HCT116 (cell line): ENCODE measurements around the gene DTX1.

Source experiments
- EZH2 ChIP-seq: fragments of 200-600 bp; sonication (generic); IDR thresholded peaks from 2 replicates; pipeline ENCODE4 v1.6.1; 2017; ENCODE audit warnings: antibody characterized with exemption, mixed run types
- JUND ChIP-seq: IDR thresholded peaks from 2 replicates; pipeline ENCODE4 v1.6.1; 2012
- POLR2A ChIP-seq: IDR thresholded peaks from 2 replicates; pipeline ENCODE4 v1.7.0; 2011; ENCODE audit warnings: borderline replicate concordance; ENCODE audit not compliant: insufficient read depth, insufficient read length; ENCODE audit errors: extremely low read depth
- POLR2AphosphoS5 ChIP-seq: IDR thresholded peaks from 2 replicates; pipeline ENCODE4 v1.6.1; 2011; ENCODE audit warnings: mild to moderate bottlenecking, low read depth, low read length, moderate library complexity
- RAD21 ChIP-seq: IDR thresholded peaks from 2 replicates; pipeline ENCODE4 v1.6.1; 2012; ENCODE audit warnings: low read depth, mild to moderate bottlenecking
- SIN3A ChIP-seq: IDR thresholded peaks from 2 replicates; pipeline ENCODE4 v1.6.1; 2012; ENCODE audit warnings: low read depth
- TCF7L2 ChIP-seq: IDR thresholded peaks from 2 replicates; pipeline ENCODE4 v1.7.0; 2011; ENCODE audit warnings: borderline replicate concordance, inconsistent platforms; ENCODE audit not compliant: insufficient read depth, insufficient read length; ENCODE audit errors: extremely low read depth
- YY1 ChIP-seq: IDR thresholded peaks from 2 replicates; pipeline ENCODE4 v1.6.1; 2011; ENCODE audit warnings: low read length, low read depth, moderate library complexity, mild to moderate bottlenecking; ENCODE audit not compliant: insufficient replicate concordance; ENCODE audit errors: extremely low read depth
- ZFX ChIP-seq: fragments of 450-650 bp; IDR thresholded peaks from 2 replicates; pipeline ENCODE4 v1.6.1; 2017
- TF ChIP-seq, protein P1 (sequence below), 3 experiments: fragments of 200-600 bp in 1 of 3; sonication (generic) in 1 of 3; IDR thresholded peaks in 2 of 3; conservative IDR thresholded peaks in 1 of 3; 2 replicates each; pipeline ENCODE4 v1.5.1; 2012 to 2017; ENCODE audit warnings: low read depth in 2 of 3, low read length in 2 of 3, antibody characterized with exemption in 1 of 3, borderline replicate concordance in 1 of 3, control low read depth in 1 of 3, mild to moderate bottlenecking in 1 of 3, mixed read lengths in 1 of 3, mixed run types in 1 of 3, moderate library complexity in 1 of 3; ENCODE audit not compliant: insufficient read depth in 1 of 3
- TF ChIP-seq, protein P2 (sequence below): IDR thresholded peaks from 2 replicates; pipeline ENCODE4 v1.6.1; 2012; ENCODE audit warnings: low read depth

DNA sequence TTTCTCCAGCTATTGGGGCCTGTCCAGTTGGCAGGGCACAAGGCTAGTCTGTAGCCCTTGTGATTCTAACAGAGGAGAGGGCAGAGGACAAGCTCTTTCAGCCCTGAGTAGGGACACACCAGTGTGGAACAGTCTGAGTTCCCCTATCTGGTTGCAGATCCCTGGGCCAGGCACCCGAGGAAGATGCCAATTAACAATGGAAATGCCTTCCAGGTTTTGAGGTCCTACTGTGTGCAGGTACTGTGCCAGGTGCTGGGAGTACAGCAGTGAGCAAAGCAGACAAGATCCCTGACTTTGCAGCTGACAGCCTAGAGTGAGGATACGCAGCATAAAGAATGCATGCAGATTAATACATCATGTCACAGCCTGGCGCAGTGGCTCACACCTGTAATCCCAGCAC is 17.1 kb downstream of the DTX1 start:
- TF ChIP-seq, protein P1, sequence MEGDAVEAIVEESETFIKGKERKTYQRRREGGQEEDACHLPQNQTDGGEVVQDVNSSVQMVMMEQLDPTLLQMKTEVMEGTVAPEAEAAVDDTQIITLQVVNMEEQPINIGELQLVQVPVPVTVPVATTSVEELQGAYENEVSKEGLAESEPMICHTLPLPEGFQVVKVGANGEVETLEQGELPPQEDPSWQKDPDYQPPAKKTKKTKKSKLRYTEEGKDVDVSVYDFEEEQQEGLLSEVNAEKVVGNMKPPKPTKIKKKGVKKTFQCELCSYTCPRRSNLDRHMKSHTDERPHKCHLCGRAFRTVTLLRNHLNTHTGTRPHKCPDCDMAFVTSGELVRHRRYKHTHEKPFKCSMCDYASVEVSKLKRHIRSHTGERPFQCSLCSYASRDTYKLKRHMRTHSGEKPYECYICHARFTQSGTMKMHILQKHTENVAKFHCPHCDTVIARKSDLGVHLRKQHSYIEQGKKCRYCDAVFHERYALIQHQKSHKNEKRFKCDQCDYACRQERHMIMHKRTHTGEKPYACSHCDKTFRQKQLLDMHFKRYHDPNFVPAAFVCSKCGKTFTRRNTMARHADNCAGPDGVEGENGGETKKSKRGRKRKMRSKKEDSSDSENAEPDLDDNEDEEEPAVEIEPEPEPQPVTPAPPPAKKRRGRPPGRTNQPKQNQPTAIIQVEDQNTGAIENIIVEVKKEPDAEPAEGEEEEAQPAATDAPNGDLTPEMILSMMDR (IDR thresholded peaks at IDR 0.05 in 2 of 3, conservative IDR thresholded peaks at IDR 0.05 in 1 of 3; ENCODE audit: borderline replicate concordance in 1 of 3, insufficient read depth in 1 of 3, low read depth in 2 of 3, low read length in 2 of 3), result no peak
- no peak for TF ChIP-seq YY1
- TF ChIP-seq POLR2A, result no peak
- no peak for TF ChIP-seq SIN3A
- no peak for TF ChIP-seq TCF7L2
- no peak for TF ChIP-seq EZH2
- no peak for TF ChIP-seq JUND
- TF ChIP-seq, protein P2, sequence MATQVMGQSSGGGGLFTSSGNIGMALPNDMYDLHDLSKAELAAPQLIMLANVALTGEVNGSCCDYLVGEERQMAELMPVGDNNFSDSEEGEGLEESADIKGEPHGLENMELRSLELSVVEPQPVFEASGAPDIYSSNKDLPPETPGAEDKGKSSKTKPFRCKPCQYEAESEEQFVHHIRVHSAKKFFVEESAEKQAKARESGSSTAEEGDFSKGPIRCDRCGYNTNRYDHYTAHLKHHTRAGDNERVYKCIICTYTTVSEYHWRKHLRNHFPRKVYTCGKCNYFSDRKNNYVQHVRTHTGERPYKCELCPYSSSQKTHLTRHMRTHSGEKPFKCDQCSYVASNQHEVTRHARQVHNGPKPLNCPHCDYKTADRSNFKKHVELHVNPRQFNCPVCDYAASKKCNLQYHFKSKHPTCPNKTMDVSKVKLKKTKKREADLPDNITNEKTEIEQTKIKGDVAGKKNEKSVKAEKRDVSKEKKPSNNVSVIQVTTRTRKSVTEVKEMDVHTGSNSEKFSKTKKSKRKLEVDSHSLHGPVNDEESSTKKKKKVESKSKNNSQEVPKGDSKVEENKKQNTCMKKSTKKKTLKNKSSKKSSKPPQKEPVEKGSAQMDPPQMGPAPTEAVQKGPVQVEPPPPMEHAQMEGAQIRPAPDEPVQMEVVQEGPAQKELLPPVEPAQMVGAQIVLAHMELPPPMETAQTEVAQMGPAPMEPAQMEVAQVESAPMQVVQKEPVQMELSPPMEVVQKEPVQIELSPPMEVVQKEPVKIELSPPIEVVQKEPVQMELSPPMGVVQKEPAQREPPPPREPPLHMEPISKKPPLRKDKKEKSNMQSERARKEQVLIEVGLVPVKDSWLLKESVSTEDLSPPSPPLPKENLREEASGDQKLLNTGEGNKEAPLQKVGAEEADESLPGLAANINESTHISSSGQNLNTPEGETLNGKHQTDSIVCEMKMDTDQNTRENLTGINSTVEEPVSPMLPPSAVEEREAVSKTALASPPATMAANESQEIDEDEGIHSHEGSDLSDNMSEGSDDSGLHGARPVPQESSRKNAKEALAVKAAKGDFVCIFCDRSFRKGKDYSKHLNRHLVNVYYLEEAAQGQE, result no peak
- no peak for TF ChIP-seq RAD21
- no peak for TF ChIP-seq POLR2AphosphoS5
- no peak for TF ChIP-seq ZFX
